Loucy (cell line): Measurements from ENCODE around the gene LRRC27.

Experiments
- H2AFZ ChIP-seq: fragments of 200-600 bp; sonication (generic); 2 replicates; pipeline ENCODE4 v1.6.0; 2016; ENCODE audit warnings: antibody characterized with exemption, mild to moderate bottlenecking, low read length, moderate library complexity
- H3F3A ChIP-seq: fragments of 200-600 bp; 2 replicates; pipeline ENCODE4 v1.6.0; 2016; ENCODE audit warnings: antibody characterized with exemption, low read depth, mild to moderate bottlenecking
- H3K27me3 ChIP-seq: fragments of 200-600 bp; sonication (generic); 2 replicates; pipeline ENCODE4 v1.6.1; 2014; ENCODE audit warnings: low read length, mild to moderate bottlenecking; ENCODE audit not compliant: insufficient read depth, poor library complexity, severe bottlenecking
- H3K36me3 ChIP-seq: fragments of 200-600 bp; sonication (generic); 2 replicates; pipeline ENCODE4 v1.6.1; 2016; ENCODE audit warnings: low read length; ENCODE audit not compliant: insufficient read depth
- H3K4me1 ChIP-seq: fragments of 200-600 bp; sonication (generic); 2 replicates; pipeline ENCODE4 v1.5.1; 2014; ENCODE audit warnings: low read length, mild to moderate bottlenecking; ENCODE audit not compliant: insufficient read depth, poor library complexity, severe bottlenecking
- H3K4me2 ChIP-seq: fragments of 200-600 bp; sonication (generic); 2 replicates; pipeline ENCODE4 v1.6.0; 2014; ENCODE audit warnings: antibody characterized with exemption, low read length, low read depth, mild to moderate bottlenecking; ENCODE audit not compliant: poor library complexity, severe bottlenecking
- H3K4me3 ChIP-seq: fragments of 200-600 bp; sonication (generic); 2 replicates; pipeline ENCODE4 v1.5.1; 2014; ENCODE audit warnings: low read length, mild to moderate bottlenecking, mixed read lengths; ENCODE audit not compliant: poor library complexity, severe bottlenecking
- H3K79me2 ChIP-seq: fragments of 200-600 bp; sonication (generic); 2 replicates; pipeline ENCODE4 v1.6.1; 2014; ENCODE audit warnings: low read length; ENCODE audit not compliant: insufficient read depth
- H3K9ac ChIP-seq: fragments of 200-600 bp; sonication (generic); 2 replicates; pipeline ENCODE4 v1.6.0; 2014; ENCODE audit warnings: mild to moderate bottlenecking, low read depth, low read length, moderate library complexity; ENCODE audit not compliant: poor library complexity, severe bottlenecking
- H3K9me2 ChIP-seq: fragments of 200-600 bp; sonication (generic); replicated peaks from 2 replicates; pipeline ENCODE4 v1.6.1; 2016; ENCODE audit warnings: low read depth, low read length, mixed read lengths
- H3K9me3 ChIP-seq: fragments of 200-600 bp; sonication (generic); 2 replicates; pipeline ENCODE4 v1.6.1; 2014; ENCODE audit warnings: mild to moderate bottlenecking, antibody characterized with exemption, low read length, low read depth; ENCODE audit not compliant: insufficient read depth
- H4K20me1 ChIP-seq: fragments of 200-600 bp; sonication (generic); 2 replicates; pipeline ENCODE4 v1.6.0; 2014; ENCODE audit warnings: antibody characterized with exemption, low read length, mild to moderate bottlenecking; ENCODE audit not compliant: insufficient read depth, poor library complexity, severe bottlenecking
- EZH2phosphoT487 ChIP-seq: fragments of 200-600 bp; IDR thresholded peaks from 2 replicates; pipeline ENCODE4 v1.6.1; 2018; ENCODE audit warnings: antibody characterized with exemption, mild to moderate bottlenecking, moderate library complexity, borderline replicate concordance
- TF ChIP-seq, protein P1 (sequence below): fragments of 200-600 bp; sonication (generic); conservative IDR thresholded peaks from 2 replicates; pipeline ENCODE4 v1.5.1; 2014; ENCODE audit warnings: mild to moderate bottlenecking, antibody characterized with exemption, low read length

The LRRC27 gene

DNA sequence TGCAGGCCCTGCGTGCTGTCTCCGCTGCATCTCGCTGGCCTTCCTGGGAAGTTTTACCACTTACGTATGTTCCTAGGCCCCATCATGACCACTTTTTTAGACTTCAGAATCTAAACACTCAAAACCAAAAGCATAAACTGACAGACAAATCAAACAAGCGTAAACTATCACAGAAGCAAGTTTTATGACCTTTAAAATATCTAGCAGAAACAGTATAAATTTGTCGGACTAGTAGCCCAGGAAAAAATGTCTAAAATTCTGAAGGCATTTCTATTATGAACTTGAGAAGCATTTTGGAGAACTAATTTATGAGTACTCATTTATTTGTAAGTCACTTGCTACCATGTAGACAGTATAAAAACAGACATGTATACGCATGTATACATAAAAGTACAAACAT is 10.6 kb downstream of the LRRC27 start:
- H3K36me3 ChIP-seq, result no peaks in the 10 kb centered on the region
- H4K20me1 ChIP-seq, result no peaks in the 10 kb centered on the region
- H3K4me3 ChIP-seq, result no peak overlapping the region
- H3K27me3 ChIP-seq, result no peaks in the 10 kb centered on the region
- H3F3A ChIP-seq, result no peaks in the 10 kb centered on the region
- H3K4me1 ChIP-seq, result peaks cover 2% of the 10 kb centered on the region
- TF ChIP-seq, protein P1, sequence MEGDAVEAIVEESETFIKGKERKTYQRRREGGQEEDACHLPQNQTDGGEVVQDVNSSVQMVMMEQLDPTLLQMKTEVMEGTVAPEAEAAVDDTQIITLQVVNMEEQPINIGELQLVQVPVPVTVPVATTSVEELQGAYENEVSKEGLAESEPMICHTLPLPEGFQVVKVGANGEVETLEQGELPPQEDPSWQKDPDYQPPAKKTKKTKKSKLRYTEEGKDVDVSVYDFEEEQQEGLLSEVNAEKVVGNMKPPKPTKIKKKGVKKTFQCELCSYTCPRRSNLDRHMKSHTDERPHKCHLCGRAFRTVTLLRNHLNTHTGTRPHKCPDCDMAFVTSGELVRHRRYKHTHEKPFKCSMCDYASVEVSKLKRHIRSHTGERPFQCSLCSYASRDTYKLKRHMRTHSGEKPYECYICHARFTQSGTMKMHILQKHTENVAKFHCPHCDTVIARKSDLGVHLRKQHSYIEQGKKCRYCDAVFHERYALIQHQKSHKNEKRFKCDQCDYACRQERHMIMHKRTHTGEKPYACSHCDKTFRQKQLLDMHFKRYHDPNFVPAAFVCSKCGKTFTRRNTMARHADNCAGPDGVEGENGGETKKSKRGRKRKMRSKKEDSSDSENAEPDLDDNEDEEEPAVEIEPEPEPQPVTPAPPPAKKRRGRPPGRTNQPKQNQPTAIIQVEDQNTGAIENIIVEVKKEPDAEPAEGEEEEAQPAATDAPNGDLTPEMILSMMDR, result no peak
- no peak for TF ChIP-seq EZH2phosphoT487
- H3K9me2 ChIP-seq, result no peaks in the 10 kb centered on the region
- no peak overlapping the region for H2AFZ ChIP-seq
- H3K9ac ChIP-seq, result no peak overlapping the region
- peaks cover 6% of the 10 kb centered on the region; the same call in 1 of the 2 replicates for H3K79me2 ChIP-seq
- no peak overlapping the region for H3K4me2 ChIP-seq
- no peaks in the 10 kb centered on the region for H3K9me3 ChIP-seq

DNA sequence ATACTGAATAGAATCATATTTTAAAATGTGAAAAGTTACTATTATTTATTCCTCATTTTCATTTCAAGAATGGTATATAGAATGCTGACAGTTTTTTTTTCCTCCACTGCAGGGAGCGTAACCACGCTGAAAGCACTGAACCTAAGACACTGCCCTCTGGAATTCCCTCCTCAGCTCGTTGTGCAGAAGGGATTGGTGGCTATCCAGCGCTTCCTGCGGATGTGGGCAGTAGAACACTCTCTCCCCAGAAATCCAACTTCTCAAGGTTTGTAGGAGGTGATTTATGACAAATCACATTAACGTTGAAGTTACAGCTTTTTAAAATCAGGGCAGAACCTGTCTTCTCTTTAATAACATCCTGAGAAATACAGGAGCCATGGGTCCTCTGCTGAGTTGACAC is 12.4 kb downstream of the LRRC27 start:
- Histone ChIP-seq H3K4me1 (no peaks in the 10 kb centered on the region), H3K27me3 (no peaks in the 10 kb centered on the region), H2AFZ (no peak overlapping the region), H3K36me3 (no peaks in the 10 kb centered on the region), H3K4me2 (no peak overlapping the region), H3F3A (no peaks in the 10 kb centered on the region), H3K9ac (no peak overlapping the region), H4K20me1 (no peaks in the 10 kb centered on the region), H3K9me3 (no peaks in the 10 kb centered on the region), H3K4me3 (no peak overlapping the region), H3K79me2 (no peaks in the 10 kb centered on the region), H3K9me2 (no peaks in the 10 kb centered on the region)
- no peak for TF ChIP-seq EZH2phosphoT487
- TF ChIP-seq, protein P1, result no peak

DNA sequence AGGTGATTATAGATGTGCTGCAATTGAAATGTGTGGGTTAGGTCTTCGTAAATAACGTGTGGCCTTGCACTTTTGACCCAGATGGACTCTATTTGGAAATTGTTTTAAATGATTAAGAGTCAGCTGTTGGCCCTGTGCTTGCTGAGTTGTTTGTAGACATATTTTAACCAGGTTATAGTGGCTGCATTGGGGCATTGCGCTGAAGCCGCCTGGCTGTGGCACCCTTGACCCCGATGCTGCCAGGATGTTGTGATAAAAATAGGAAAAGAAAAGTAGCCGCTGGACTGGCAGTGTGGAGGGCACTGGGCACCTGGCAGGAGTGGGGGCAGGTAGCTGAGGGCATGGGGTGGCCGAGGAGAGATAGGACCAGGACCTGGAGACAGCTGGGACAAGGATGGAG is 13.4 kb downstream of the LRRC27 start:
- no peak overlapping the region for H2AFZ ChIP-seq
- no peaks in the 10 kb centered on the region for H3K27me3 ChIP-seq
- H3F3A ChIP-seq, result no peaks in the 10 kb centered on the region
- no peaks in the 10 kb centered on the region for H3K9me2 ChIP-seq
- no peaks in the 10 kb centered on the region for H4K20me1 ChIP-seq
- H3K9me3 ChIP-seq, result no peaks in the 10 kb centered on the region
- no peaks in the 10 kb centered on the region for H3K36me3 ChIP-seq
- H3K9ac ChIP-seq, result no peak overlapping the region
- no peaks in the 10 kb centered on the region for H3K4me1 ChIP-seq
- H3K79me2 ChIP-seq, result no peaks in the 10 kb centered on the region
- H3K4me3 ChIP-seq, result no peak overlapping the region
- TF ChIP-seq, protein P1, result no peak
- no peak for TF ChIP-seq EZH2phosphoT487
- H3K4me2 ChIP-seq, result no peak overlapping the region
